Transverse colon (tissue), 4 donors: ENCODE measurements around the gene SSTR5. TPM values are rescaled to one million over a fixed set of nuclear protein-coding genes. Genes with fewer than 3 reads are reported as not detected.
A peak's percentile ranks its signal among the peaks of the same experiment; 100 is the strongest.

Source experiments
- DNase-seq: peaks from one replicate; pipeline ENCODE4 v3.0.0-alpha.2; 2019
- H3K27ac ChIP-seq, 4 donors: fragments of 200-600 bp; sonication (generic); 2 replicates each; pipeline ENCODE4 v1.5.1; 2016 to 2018; ENCODE audit warnings: inconsistent platforms in 4 of 4
- H3K27me3 ChIP-seq: fragments of 200-600 bp; sonication (generic); 2 replicates; pipeline ENCODE4 v1.5.1; 2017; ENCODE audit warnings: inconsistent platforms
- H3K36me3 ChIP-seq, 4 donors: fragments of 200-600 bp; sonication (generic); 2 replicates each; pipeline ENCODE4 v1.5.1; 2017 to 2019; ENCODE audit warnings: inconsistent platforms in 4 of 4
- H3K4me1 ChIP-seq, 4 donors: fragments of 200-600 bp; sonication (generic); 2 replicates each; pipeline ENCODE4 v1.5.1; 2017 to 2020; ENCODE audit warnings: inconsistent platforms in 4 of 4
- H3K4me3 ChIP-seq, 4 donors: fragments of 200-600 bp; sonication (generic); 1 replicate in 1 of 4; 2 replicates in 3 of 4; pipeline versions ENCODE4 v1.5.1 to v1.6.1; 2017 to 2019; ENCODE audit warnings: inconsistent platforms in 4 of 4
- H3K9me3 ChIP-seq, 2 donors: fragments of 200-600 bp; sonication (generic); 2 replicates each; pipeline ENCODE4 v1.5.1; 2017 to 2019; ENCODE audit warnings: inconsistent platforms in 2 of 2
- CTCF ChIP-seq, 5 experiments: fragments of 200-600 bp in 3 of 5; fragments of 450-650 bp in 2 of 5; sonication (generic) in 3 of 5; IDR thresholded peaks; 1 replicate in 2 of 5; 2 replicates in 3 of 5; pipeline ENCODE4 v1.5.1; 2016 to 2017; ENCODE audit warnings: antibody characterized with exemption in 5 of 5, inconsistent platforms in 3 of 5, mild to moderate bottlenecking in 2 of 5, moderate library complexity in 1 of 5
- EP300 ChIP-seq: sonication (generic); formaldehyde crosslinking; IDR thresholded peaks from one replicate; pipeline ENCODE4 v1.6.1; 2017; ENCODE audit warnings: antibody characterized with exemption, low read depth
- POLR2A ChIP-seq: fragments of 450-650 bp; IDR thresholded peaks from one replicate; pipeline ENCODE4 v1.6.1; 2016; ENCODE audit warnings: antibody characterized with exemption, mild to moderate bottlenecking, moderate library complexity
- POLR2AphosphoS5 ChIP-seq, 3 donors: sonication (generic); formaldehyde crosslinking; IDR thresholded peaks; one replicate each; pipeline ENCODE4 v1.6.1; 2016; ENCODE audit warnings: antibody characterized with exemption in 3 of 3
- WGBS, 2 donors: methylation state at CpG; one replicate each; pipeline ENCODE4 v1.1.5; 2018; ENCODE audit warnings: low coverage in 1 of 2; 5-methylcytosine and 5-hydroxymethylcytosine counted together
- in situ Hi-C, 4 donors: fragments of 200-750 bp; cut with MboI; loops; one replicate each; pipeline versions ENCODE4 v1.15.0 to v1.15.1; 2017; ENCODE audit warnings: low sequenced_read_pairs in 3 of 4, low pct_ligation_motif_present in 1 of 4, low pct_unique_long_range_greater_than_20kb in 1 of 4
- intact Hi-C: fragments of 100-400 bp; cut with DNase I; formaldehyde crosslinking; loops from one replicate; pipeline ENCODE4 v1.15.1; 2023; ENCODE audit warnings: low total_unique reads
- total RNA-seq, 4 donors: library from RNA; depleted of rRNA; stranded (reverse); fragments of >200 nt; gene quantifications; one replicate each; pipeline ENCODE4 v1.1.0, GENCODE V29; 2016

SSTR5 gene
- total RNA-seq, 4 donors from 2014 or later: not detected

- H3K27ac ChIP-seq: no peak overlapping the region
- peaks cover 0 to 4% (median 0%) of the 10 kb centered on the region in 4 donors for H3K4me1 ChIP-seq
- intact Hi-C loops (loop anchor here (5.0 kb wide), 1 partner anchor 248 kb away; no protein-coding TSS in a partner anchor), in situ Hi-C loops (loop anchor here in 2 of 4 donors (25.0 kb wide), 1 partner anchor 243 kb away; the partner anchor contains the start of gene GNG13 (in 2 of the 2))
- H3K36me3 ChIP-seq: no peaks in the 10 kb centered on the region
- H3K9me3 ChIP-seq: no peaks in the 10 kb centered on the region
- DNase-seq: peak; percentile 51
- no peak overlapping the region for H3K4me3 ChIP-seq
- TF ChIP-seq EP300 (no peak), CTCF (IDR thresholded peaks at IDR 0.05) (peak; percentile 63 to 82 (median 76))
- WGBS, 2 donors: 21% methylated on average over 27 of the region's 34 CpGs; no CpG with 5 or more reads in 1 of the 2 donors
- peaks cover 47% of the 10 kb centered on the region for H3K27me3 ChIP-seq
These were observed 17.6 kb upstream of the SSTR5 start for GRCh38 chr16:1054660-1055556.

- TF ChIP-seq CTCF (IDR thresholded peaks at IDR 0.05) (no peak), EP300 (no peak), POLR2AphosphoS5 (IDR thresholded peaks at IDR 0.05) (no peak), POLR2A (no peak)
- in situ Hi-C loops (loop anchor here in 2 of 4 donors (25.0 kb wide), 1 partner anchor 243 kb away; the partner anchor contains the start of gene GNG13 (in 2 of the 2)), intact Hi-C loops (loop anchor here (5.0 kb wide), 1 partner anchor 248 kb away; no protein-coding TSS in a partner anchor)
- WGBS, 2 donors: 62% methylated on average over 6 of the region's 13 CpGs; no CpG with 5 or more reads in 1 of the 2 donors
- Histone ChIP-seq H3K4me3 (no peak overlapping the region), H3K4me1 (peaks cover 0 to 4% (median 0%) of the 10 kb centered on the region in 4 donors), H3K36me3 (no peaks in the 10 kb centered on the region), H3K27me3 (peaks cover 44% of the 10 kb centered on the region), H3K27ac (no peak overlapping the region), H3K9me3 (no peaks in the 10 kb centered on the region)
- no peak for DNase-seq
These were observed 17.0 kb upstream of the SSTR5 start for GRCh38 chr16:1055557-1055924.

GRCh38 chr16:1056196-1056595, 16.4 kb upstream of the SSTR5 start:
- WGBS, 2 donors: 53% methylated on average over 8 of the region's 8 CpGs; no CpG with 5 or more reads in 1 of the 2 donors
- H3K36me3 ChIP-seq: no peaks in the 10 kb centered on the region
- in situ Hi-C loops (loop anchor here in 2 of 4 donors (25.0 kb wide), 1 partner anchor 244 kb away; the partner anchor contains the start of gene GNG13 (in 2 of the 2)), intact Hi-C loops (loop anchor here (5.0 kb wide), 1 partner anchor 249 kb away; no protein-coding TSS in a partner anchor)
- no peak overlapping the region for H3K27ac ChIP-seq
- no peak for TF ChIP-seq POLR2A
- no peak for TF ChIP-seq EP300
- TF ChIP-seq POLR2AphosphoS5 (IDR thresholded peaks at IDR 0.05): no peak
- TF ChIP-seq CTCF (IDR thresholded peaks at IDR 0.05): no peak
- DNase-seq: no peak
- H3K27me3 ChIP-seq: peaks cover 44% of the 10 kb centered on the region
- no peak overlapping the region for H3K4me3 ChIP-seq
- H3K4me1 ChIP-seq: peaks cover 0 to 4% (median 0%) of the 10 kb centered on the region in 4 donors
- no peaks in the 10 kb centered on the region for H3K9me3 ChIP-seq

DNA sequence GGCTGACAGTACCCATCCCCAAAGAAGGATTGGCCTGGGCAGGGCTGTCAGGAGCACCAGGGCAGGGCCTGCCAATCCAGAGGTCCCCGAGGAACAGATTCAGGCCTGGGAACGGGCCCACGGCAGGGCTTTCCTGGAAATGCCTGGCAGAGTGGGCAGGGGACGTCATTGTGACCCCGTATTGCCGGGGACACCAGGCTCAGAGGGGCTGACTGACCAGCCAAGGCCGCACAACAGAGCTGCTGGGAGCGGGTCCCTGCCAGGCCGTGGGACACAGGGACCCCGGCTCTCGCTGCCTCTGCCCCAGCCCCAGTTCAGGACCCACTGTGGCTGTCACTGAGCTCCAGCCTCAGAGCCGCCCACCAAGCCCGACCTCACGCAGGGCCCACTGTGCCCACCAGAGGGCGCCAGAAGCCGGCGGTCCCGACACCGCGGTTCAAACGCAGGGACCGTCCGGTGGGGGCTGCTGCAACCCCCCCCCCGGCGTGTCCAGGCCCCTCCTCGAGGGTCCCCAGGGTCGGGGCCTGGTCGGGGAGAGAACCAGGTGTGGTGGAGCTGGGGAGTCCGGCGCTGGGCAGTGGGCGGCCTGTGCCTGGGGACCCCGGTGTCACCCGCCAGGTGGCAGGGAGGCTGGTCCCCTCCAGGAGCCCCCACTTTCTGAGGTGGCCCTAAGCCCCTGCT, 15.2 kb upstream of the SSTR5 start:
- in situ Hi-C loops: loop anchor here in 2 of 4 donors (25.0 kb wide), 1 partner anchor 245 kb away; the partner anchor contains the start of gene GNG13 (in 2 of the 2)

More for the DNA sequence above, 15.2 kb upstream of the SSTR5 start:
- H3K27me3 ChIP-seq: peaks cover 40% of the 10 kb centered on the region
- intact Hi-C loops: loop anchor here (5.0 kb wide), 1 partner anchor 250 kb away; no protein-coding TSS in a partner anchor
- no peaks in the 10 kb centered on the region for H3K36me3 ChIP-seq
- H3K4me3 ChIP-seq: no peak overlapping the region
- DNase-seq: peak; percentile 47
- 20% methylated on average over 19 of the region's 33 CpGs; no CpG with 5 or more reads in 1 of the 2 donors for WGBS, 2 donors
- H3K4me1 ChIP-seq: peaks cover 0 to 4% (median 0%) of the 10 kb centered on the region in 4 donors
- no peak overlapping the region for H3K27ac ChIP-seq
- TF ChIP-seq CTCF (IDR thresholded peaks at IDR 0.05): peak; percentile 79 to 94 (median 91)
- TF ChIP-seq EP300: no peak
- no peak for TF ChIP-seq POLR2A
- no peak for TF ChIP-seq POLR2AphosphoS5 (IDR thresholded peaks at IDR 0.05)
- no peaks in the 10 kb centered on the region for H3K9me3 ChIP-seq
